GM18511 (cell line): ENCODE measurements around the gene CLEC2L.

Experiments
- ATAC-seq: cut with Tn5 transposase; IDR thresholded peaks from one replicate; pipeline ENCODE4 v1.9.1; 2021; ENCODE audit warnings: mild to moderate bottlenecking, moderate library complexity; ENCODE audit not compliant: unreplicated experiment

Gene CLEC2L

DNA sequence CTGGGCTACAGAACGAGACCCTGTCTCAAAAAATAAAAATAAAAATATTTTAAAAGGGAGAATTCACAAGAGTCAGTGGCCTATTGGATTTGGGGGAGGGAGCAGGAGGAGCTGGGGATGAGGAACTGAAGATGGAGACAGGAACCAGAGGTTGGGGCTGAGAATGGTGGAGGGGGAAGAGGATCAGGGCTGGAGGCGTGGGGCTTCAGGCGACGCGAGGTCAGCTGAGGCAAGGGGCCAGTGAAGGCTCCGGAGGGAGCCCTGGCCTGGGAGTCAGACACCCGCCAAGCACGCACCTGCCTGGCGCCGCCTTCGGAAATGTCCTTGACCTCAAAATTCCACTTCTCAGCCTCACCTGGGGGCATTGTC is 671 bp upstream of the CLEC2L start:
- no peak for ATAC-seq

DNA sequence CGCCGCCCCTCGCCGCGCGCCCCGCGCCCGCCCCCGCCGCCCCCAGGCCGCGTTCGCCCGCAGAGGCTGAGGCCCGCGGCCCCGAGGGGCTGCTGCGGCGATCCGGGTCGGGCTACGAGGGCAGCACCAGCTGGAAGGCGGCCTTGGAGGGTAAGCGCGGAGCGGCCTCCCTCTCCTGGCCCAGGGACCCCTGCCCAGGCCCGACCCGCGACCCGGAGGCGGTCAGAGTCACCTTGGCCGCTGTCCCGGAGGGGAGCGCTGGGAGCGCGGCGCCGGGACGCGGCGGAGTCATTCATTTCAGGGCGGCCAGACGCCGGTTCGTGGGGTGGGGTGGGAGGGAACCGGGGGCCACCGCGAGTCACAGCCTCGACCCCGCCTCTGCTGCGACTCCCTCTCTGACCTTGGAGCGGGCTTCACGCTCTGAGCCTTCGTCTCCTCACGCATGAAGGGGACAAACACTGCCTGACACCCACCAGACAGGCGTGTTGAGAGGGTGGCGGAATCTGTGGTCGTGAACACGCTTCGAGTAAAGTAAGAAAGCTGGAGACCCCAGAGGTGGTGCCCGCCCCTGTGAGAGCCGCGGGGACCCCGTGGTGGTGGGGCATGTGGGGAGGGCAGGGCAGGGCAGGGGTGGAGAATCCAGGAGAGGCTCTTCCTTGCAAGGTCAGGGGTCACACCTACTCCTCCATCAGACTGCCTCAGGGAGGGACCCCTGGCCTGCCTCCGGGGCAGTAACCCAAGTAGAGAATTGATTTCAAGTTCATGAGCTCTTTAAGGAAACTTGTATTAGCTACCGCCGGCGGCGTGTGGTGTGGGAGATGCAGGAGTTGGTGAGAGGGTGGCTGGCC is 707 bp downstream of the CLEC2L start:
- ATAC-seq: no peak

DNA sequence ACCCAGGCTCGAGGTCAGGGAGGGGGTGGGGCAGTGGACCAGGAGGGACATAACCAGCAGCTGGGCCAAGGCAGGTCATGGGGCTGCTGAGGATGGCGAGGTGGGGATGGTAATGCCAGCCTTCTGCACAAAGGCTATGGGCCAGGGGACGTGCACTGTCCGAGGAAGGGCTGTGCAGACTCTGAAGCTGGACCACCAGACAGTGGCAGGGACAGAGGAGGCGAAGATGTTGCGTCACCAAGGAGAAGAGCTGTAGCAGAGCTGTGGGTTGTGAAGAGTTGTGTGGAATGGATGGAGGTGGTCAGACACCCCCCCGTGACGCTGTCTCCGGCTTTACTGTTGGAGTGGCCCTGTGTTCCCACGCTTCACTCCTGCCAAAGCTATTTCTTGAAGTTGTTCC is 1.8 kb downstream of the CLEC2L start:
- ATAC-seq: no peak

DNA sequence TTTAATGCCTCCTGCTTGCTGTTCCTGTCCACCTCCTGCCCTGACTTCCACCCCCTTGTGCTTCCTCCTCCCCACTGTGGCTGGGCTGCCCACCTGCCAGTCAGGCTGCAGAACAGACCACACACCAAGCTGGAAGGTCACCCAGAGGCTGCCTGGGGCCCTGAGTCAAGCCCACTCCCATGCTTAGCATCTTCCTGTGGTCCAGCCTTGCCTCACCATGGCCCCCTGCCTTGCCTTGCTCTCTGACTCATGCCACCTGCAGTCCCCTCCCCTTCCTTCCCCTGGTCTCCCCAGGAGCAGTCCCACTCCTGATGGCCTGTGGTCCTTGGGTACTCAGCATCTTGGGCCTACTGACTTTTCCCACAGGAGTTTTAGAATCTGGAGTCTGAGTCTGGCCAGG is 2.3 kb downstream of the CLEC2L start:
- ATAC-seq: no peak

DNA sequence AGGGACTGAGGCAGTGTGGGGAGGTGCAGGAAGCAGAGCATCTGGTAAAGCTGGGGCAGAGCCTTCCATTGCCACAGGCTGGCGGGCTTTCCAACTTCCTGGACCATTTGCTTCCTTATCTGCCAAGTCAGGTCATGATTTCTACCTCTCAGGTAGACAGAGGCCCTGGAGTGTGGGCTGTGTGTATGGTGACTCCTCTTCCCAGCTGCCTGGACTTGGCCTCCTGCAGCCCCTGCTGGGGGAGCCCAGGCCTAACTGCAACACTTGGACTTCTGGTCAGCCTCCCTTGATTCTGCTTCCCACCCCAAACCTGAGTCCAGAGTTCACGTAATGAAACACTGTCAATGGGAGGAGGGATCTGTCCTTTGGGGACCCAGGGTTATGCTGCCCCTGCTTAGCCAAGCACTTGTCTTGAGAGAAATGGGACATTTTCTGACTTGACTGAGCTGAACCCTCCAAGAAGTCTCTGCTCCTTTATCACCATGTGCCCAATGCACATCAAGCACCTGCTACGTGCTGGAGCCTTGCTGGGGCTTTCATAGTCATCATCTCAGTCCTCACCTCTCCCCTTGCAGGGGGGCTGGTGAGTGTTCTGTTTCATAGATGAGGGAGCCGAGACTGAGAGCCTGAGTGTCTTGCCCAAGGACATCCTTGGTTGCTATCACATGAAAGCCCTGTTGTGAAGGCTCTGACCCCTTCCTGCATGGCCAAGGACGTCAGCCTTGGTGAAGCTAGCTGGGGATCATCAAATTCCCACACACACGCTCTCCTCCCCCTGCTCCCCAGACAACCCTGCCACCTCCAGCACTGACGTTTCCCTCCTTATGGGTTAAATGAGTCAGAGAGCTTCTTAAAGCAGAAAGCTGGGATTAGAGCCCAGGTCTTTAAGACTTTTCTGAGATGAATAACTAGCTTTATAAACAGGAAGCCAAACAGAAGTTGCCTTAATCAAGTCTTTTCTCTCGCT is 3.4 kb downstream of the CLEC2L start:
- ATAC-seq: no peak

DNA sequence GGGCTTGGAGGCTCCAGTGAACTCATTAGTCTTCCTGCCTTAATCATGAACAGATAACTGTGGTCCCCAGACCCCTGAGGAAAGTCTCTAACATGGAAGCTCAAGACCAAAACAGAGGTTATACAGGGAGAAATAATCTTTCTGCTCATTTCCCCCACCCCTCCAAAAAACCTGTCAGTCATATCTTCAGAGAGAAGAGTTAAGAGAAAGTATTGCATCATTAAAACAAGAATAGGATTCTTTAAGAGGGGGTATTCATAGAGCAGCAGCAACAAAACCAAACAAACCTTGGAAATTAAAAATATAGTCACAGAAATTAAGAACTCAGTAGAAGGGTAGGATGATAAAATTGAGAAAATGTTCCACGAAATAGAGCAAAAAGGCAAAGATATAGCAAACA is 7.6 kb downstream of the CLEC2L start:
- ATAC-seq: no peak

DNA sequence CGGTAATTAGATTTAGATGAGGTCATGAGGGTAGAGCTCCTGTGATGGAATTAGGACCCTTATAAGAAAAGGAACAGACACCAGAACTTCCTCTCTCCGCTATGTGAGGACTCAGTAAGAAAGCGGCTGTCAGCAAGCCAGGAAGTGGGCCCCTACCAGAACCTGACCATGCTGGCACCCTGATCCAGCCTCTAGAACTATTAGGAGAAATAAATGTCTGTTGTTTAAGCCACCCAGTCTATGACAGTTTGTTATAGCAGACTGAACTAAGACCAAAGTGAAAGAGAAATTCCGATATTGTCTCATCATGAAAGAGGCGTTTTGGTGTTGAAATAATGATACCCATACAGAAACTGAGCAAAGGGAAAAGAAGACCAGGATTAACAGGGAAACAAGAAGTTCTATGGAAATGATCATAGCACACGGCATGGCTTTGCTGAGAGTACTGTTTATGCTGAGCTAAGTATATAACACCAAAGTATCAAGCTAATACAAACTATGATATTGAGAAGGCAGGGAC is 9.2 kb downstream of the CLEC2L start:
- ATAC-seq: no peak

DNA sequence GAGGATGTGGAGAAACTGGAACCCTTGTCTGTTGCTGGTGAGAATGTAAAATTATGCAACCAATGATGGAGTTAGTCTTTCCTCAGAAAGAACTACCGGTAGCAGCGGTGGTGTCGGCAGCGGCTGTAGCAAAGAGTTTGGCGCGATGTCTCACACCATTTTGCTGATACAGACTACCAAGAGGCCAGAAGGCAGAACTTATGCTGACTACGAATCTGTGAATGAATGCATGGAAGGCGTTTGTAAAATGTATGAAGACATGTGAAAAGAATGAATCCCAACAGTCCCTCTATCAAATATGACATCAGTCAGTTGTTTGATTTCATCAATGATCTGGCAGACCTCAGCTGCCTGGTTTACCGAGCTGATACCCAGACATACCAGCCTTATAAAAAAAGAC is 10.6 kb downstream of the CLEC2L start:
- no peak for ATAC-seq

DNA sequence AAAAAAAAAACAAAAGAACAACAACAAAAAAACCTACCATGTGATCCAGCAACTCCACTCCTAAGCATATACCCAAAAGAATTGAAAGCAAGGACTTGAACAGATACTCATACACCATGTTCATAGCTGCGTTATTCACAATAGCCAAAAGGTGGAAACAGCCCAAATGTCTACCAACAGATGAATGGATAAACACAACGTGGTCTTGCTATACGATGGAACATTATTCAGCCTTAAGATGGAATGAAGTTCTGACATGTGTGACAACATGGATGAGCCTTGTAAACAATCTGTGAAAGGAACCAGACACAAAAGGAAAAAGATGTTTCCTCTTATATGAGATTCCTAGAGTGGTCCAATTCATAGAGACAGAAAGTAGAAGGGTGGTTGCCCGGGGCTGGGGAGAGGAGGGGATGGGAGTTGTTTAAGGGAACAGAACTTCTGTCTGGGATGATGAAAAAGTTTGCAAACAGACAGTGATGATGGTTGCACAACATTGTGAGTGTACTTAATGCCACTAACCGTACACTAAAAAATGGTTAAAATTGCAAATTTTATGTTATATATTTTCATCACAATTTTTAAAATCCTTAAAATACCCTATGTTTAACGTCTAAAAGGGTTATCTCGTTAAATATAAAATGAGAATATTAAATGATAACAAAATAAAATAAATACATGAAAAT is 11.6 kb downstream of the CLEC2L start:
- no peak for ATAC-seq

DNA sequence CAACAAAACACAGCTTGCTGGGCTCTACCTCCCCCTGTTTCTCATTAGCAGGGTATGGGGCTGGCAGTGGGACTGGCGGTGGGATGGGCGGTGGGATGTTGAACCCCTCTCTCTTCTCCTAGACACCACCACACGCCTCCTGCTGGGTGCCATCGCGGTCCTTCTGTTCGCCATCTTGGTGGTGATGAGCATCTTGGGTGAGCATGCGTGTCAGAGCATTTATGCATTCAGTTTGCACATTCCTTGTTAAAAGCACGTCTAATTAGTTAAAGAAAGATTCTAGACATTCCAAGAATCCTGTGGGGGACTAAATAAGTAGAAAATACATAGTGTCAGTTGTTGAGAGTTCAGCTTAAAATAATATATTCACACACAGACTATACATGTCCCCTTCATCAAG is 12.7 kb downstream of the CLEC2L start:
- no peak for ATAC-seq

DNA sequence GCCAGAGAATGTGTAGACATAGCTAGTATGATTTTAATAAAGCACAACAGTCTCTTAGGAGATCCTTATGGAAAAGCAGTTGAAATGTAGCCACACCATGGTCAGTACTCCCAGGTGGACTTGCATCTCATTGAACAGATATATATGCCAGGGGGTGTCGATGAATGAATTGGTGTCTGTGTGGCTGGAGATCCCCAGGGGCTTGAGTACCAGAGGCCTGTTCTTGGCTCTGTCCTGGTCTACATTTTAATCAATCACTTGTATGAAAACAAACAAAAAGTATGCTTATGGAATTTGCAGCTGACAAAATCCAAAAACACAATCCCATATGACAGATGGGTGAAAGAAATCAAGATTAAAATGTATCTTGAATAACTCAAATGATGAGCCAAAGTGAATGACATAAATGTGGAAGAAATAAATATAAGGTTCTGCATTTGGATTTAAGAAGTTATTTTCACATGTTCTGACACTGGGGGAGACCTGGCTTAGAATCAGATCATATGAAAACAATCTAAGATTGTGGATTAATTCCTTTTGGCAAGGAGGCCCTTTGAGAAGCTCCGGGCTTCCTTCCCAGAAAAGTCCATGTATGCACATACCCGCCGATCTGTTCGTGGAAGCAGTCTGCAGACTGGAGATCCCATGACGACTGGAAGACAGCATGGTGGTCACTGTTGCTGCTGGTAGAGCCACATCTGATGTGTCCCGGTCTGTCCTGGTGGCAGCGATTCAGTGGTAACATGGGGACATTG is 15.6 kb downstream of the CLEC2L start:
- no peak for ATAC-seq

DNA sequence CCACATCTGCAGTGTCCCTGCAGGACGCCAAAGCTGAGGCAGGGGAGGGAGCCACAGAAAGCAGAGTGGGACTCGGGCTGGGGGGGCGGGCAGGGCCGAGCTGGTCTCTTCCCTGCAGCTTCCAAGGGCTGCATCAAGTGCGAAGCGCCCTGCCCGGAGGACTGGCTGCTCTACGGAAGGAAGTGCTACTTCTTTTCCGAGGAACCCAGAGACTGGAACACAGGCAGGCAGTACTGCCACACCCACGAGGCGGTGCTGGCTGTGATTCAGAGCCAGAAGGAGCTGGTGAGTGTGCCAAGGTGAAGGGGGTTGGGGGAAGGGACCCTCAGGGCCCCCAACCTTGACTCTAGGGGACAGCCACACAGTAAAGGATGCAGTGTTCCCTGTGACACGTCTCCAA is 16.7 kb downstream of the CLEC2L start:
- ATAC-seq: no peak

DNA sequence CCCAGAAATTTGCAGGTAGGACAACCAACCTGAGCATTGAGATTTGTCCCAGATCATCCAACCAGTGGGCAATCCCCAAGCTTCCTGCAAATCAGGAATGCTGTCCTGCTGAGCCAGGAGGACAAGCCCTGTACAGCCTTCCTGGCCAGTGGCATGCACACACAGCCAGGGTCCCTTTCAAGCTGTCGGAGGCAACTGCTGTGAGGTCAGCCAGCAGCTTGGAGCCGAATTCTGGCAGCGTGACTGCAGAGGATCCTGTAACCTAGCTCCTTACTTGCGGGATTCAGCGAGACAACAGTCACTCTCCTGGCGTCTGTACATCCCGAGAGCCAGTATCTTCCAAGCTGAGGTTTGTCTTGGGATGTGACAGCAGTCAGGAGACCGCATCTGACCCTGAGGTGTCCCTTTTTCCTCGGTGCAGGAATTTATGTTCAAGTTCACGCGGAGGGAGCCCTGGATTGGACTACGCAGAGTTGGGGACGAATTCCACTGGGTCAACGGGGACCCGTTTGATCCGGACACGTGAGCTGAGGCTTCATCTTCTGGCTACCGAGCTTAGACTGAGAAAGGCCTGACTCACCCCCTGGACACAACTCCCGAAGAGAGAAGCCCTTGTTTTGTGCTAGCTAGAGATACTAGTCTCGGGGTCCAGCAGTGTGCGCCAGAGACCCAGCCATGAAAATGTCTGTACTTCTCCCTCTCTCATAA is 18.3 kb downstream of the CLEC2L start:
- no peak for ATAC-seq

DNA sequence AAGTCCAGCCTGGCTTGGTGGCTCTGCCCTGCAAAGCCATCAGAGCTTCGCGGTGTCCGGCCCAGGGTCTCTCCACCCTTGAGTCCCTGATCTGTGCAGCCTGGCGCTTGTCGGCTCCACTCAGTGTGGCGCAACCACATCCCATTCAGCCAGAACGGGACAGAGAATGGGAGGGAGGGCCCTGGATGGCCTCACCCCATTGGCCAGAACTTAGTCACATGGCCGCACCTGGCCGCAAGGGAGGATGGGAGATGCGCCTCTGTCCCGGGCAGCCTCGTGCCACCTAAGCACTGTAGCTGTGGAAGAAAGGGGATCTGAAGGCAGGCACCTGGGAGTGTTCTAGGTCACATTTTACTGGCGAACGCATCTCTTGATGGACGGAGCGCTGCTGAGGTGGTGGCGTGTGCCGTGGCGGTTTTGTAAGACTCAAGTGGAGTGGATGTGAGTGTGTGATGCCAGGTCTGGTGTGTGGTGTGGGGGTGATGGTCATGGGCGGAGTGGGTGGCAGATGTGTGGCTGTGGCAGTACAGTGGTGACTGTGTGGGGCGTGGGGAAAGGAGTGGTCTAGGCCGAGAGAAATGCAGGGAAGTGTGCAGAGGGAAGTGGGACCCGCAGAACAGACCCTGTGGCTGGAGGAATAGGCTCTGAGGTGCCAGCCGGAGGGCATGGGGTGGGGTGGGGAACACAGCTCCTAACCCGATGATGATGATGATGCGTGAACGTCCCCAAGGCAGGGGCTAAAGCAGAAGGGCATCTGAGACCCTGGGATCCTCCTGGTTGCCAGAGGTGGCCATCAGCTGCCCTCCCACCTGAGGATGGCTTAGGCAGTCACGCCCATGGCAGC is 19.0 kb downstream of the CLEC2L start:
- ATAC-seq: no peak

DNA sequence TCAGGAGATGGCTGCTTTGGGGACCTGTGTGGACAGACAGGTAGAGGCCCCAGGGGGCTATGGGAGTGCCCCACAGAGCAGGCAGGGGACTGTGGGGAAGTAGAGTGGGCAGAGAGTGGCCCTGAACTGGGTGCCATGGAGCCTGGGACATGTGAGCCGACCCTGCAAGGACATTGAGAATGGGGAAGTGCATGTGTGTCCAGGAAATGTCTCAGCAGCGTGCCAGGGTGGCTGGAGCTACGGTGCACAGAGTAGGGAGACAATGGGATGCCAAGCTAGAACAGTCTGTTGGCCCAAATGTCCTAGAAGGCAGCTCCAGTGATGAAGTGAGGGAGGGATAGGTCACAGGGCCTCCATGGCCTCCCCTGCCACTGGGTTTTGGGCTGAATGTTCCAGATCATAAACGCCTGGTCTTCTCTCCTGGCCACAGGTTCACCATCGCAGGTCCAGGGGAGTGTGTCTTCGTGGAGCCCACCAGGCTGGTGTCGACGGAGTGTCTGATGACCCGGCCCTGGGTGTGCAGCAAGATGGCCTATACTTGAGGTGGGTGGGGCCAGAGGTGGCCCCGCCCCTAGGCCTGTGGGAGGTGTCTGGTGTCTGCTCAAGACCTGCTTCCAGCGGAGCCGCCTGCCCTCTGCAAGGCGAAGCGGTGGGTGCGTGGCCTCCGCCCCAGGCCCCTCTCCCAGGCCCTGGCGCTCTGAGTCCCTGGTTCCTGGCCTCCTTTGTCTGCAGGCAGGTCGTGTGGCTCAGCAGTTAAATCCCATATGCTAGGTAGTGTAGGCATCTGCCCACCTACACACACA is 20.5 kb downstream of the CLEC2L start:
- ATAC-seq: no peak

DNA sequence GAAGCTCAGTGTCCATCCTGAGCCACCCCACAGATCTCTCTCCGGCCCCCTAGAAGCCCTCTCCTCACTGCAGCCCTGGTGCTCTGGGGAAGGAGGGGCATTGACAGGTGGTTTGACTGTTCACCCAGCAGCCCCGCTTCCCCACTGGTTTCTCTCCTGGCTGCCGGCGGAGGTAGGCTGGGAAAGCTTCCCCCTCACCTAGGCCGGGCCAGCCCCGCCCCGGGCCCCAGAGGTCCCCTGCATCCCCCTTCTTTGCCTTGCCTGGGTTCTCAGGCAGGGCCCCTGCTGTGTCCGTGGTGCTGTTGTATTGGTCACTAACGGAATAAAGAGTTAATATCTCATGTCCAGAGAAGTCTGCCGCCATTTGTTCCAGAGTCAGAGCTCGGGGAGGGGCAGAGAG is 21.2 kb downstream of the CLEC2L start:
- no peak for ATAC-seq

DNA sequence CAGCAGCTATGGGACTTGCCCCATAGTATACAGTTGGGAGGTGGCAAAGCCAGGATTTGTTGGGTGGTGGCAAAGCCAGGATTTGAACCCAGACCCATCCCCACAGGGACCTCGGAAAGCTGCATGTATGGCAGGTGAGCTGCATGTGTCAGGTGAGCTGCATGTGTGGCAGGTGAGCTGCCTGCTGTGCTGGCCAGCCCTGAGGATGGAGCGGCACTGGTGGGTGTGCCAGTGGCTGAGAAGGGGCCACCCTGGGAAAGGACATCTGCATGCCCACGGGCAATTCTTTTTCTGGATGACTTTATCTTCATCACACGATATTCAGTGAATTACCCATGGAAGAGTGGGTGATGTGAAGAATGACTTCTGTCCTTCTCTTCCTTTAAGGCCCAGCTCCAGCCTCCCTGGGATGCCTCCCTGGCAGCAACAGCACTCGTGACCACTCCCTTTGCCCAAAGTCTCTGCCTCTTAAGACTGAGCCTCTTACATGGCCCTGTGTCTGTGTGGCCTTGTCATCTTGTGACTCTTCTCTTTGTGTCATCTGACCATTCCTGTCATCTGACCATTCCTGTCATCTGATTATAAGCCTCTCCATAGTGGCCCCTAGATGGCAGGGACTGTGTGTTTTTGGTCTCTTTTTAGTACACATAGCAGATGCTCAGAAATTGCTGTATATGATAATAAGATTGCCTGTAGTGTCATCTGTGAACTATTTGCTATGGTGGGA is 25.0 kb downstream of the CLEC2L start:
- no peak for ATAC-seq
